Measurements from ENCODE around the gene ZNF440. TPM values are rescaled to one million over a fixed set of nuclear protein-coding genes. Genes with fewer than 3 reads are reported as not detected.

The ZNF440 gene
- total RNA-seq, 1 experiment from 2014 or later, result 21.2 TPM

- H3K27me3 Mint-ChIP-seq (ENCODE audit: unreplicated experiment), result no peaks in the 10 kb centered on the region
- H3K4me3 Mint-ChIP-seq (ENCODE audit: low read depth, unreplicated experiment), result no peak overlapping the region
- no peak for DNase-seq
- intact Hi-C loops (cut with micrococcal nuclease; ENCODE audit: unreplicated experiment), result no loop called here
- BruUV-seq (replicated peaks), result no TSS peak
- CTCF ChIA-PET, result no interaction called here
- H3K27ac Mint-ChIP-seq (ENCODE audit: unreplicated experiment), result no peak overlapping the region
- peaks cover 7% of the 10 kb centered on the region for H3K36me3 Mint-ChIP-seq (ENCODE audit: insufficient read depth, unreplicated experiment)
- no peaks in the 10 kb centered on the region for H3K4me1 Mint-ChIP-seq (ENCODE audit: low read depth, unreplicated experiment)
- peaks cover 10% of the 10 kb centered on the region for H3K9me3 Mint-ChIP-seq (ENCODE audit: low read depth, unreplicated experiment)
- no peak for TF ChIP-seq CTCF (IDR thresholded peaks at IDR 0.05; ENCODE audit: unreplicated experiment)
Measured at GRCh38 chr19:11787536-11787935, 26.5 kb upstream of the ZNF440 start.

GRCh38 chr19:11792942-11793341 lies 21.1 kb upstream of the ZNF440 start:
- no peak for DNase-seq
- no peak for TF ChIP-seq CTCF (IDR thresholded peaks at IDR 0.05; ENCODE audit: unreplicated experiment)
- H3K36me3 Mint-ChIP-seq (ENCODE audit: insufficient read depth, unreplicated experiment), result peaks cover 6% of the 10 kb centered on the region
- intact Hi-C loops (cut with micrococcal nuclease; ENCODE audit: unreplicated experiment), result no loop called here
- H3K27ac Mint-ChIP-seq (ENCODE audit: unreplicated experiment), result no peak overlapping the region
- peaks cover 9% of the 10 kb centered on the region for H3K9me3 Mint-ChIP-seq (ENCODE audit: low read depth, unreplicated experiment)
- no peak overlapping the region for H3K4me3 Mint-ChIP-seq (ENCODE audit: low read depth, unreplicated experiment)
- no peaks in the 10 kb centered on the region for H3K4me1 Mint-ChIP-seq (ENCODE audit: low read depth, unreplicated experiment)
- H3K27me3 Mint-ChIP-seq (ENCODE audit: unreplicated experiment), result no peaks in the 10 kb centered on the region
- BruUV-seq (replicated peaks), result no TSS peak
- CTCF ChIA-PET, result interaction anchor here (0.6 kb wide), 1 partner anchor 197 kb away, joined by 3 read pairs; no protein-coding TSS in a partner anchor

- Mint-ChIP-seq H3K36me3 (ENCODE audit: insufficient read depth, unreplicated experiment) (peaks cover 14% of the 10 kb centered on the region), H3K4me3 (ENCODE audit: low read depth, unreplicated experiment) (peak overlapping the region; percentile 77), H3K4me1 (ENCODE audit: low read depth, unreplicated experiment) (no peaks in the 10 kb centered on the region), H3K27me3 (ENCODE audit: unreplicated experiment) (no peaks in the 10 kb centered on the region), H3K27ac (ENCODE audit: unreplicated experiment) (no peak overlapping the region), H3K9me3 (ENCODE audit: low read depth, unreplicated experiment) (peaks cover 6% of the 10 kb centered on the region)
- intact Hi-C loops (cut with micrococcal nuclease; ENCODE audit: unreplicated experiment), result no loop called here
- CTCF ChIA-PET, result interaction anchor here (0.5 to 2.3 kb wide), 15 partner anchors 14 to 568 kb away, joined by 3 to 19 read pairs (median 3); partner anchors contain the start of genes ZNF136, ZNF20, ZNF433 and ZNF441
- no TSS peak for BruUV-seq (replicated peaks)
- DNase-seq, result peak; percentile 81
- TF ChIP-seq CTCF (IDR thresholded peaks at IDR 0.05; ENCODE audit: unreplicated experiment), result peak; percentile 28
Measured at GRCh38 chr19:11797491-11797890, 16.6 kb upstream of the ZNF440 start.

GRCh38 chr19:11798391-11799330 lies 15.4 kb upstream of the ZNF440 start, which contains the start of gene ZNF491:
TSS of gene ZNF491 (plus strand) at chr19:11798523. CDS start at chr19:11805954, 7,431 bp downstream.
- Mint-ChIP-seq H3K4me1 (ENCODE audit: low read depth, unreplicated experiment) (no peaks in the 10 kb centered on the region), H3K27me3 (ENCODE audit: unreplicated experiment) (no peaks in the 10 kb centered on the region), H3K9me3 (ENCODE audit: low read depth, unreplicated experiment) (peaks cover 4% of the 10 kb centered on the region), H3K4me3 (ENCODE audit: low read depth, unreplicated experiment) (peak within 1 kb of the TSS; percentile 77), H3K27ac (ENCODE audit: unreplicated experiment) (no peak within 1 kb of the TSS), H3K36me3 (ENCODE audit: insufficient read depth, unreplicated experiment) (peaks cover 14% of the 10 kb centered on the region)
- no peak for TF ChIP-seq CTCF (IDR thresholded peaks at IDR 0.05; ENCODE audit: unreplicated experiment)
- BruUV-seq (replicated peaks), result no TSS peak
- CTCF ChIA-PET, result interaction anchor here (1.0 to 2.3 kb wide), 4 partner anchors 13 to 342 kb away, joined by 3 to 19 read pairs (median 13); partner anchors contain the start of genes ZNF20 and ZNF700
- peak; percentile 79 for DNase-seq
- intact Hi-C loops (cut with micrococcal nuclease; ENCODE audit: unreplicated experiment), result loop anchor here (2.0 kb wide), 1 partner anchor 190 kb away; no protein-coding TSS in a partner anchor
